Transverse colon (tissue), 4 donors: Measurements from ENCODE around the gene COG5. TPM values are rescaled to one million over a fixed set of nuclear protein-coding genes. Genes with fewer than 3 reads are reported as not detected.

Experiments
- DNase-seq: peaks from one replicate; pipeline ENCODE4 v3.0.0-alpha.2; 2019
- H3K27ac ChIP-seq, 4 donors: fragments of 200-600 bp; sonication (generic); 2 replicates each; pipeline ENCODE4 v1.5.1; 2016 to 2018; ENCODE audit warnings: inconsistent platforms in 4 of 4
- H3K27me3 ChIP-seq: fragments of 200-600 bp; sonication (generic); 2 replicates; pipeline ENCODE4 v1.5.1; 2017; ENCODE audit warnings: inconsistent platforms
- H3K36me3 ChIP-seq, 4 donors: fragments of 200-600 bp; sonication (generic); 2 replicates each; pipeline ENCODE4 v1.5.1; 2017 to 2019; ENCODE audit warnings: inconsistent platforms in 4 of 4
- H3K4me1 ChIP-seq, 4 donors: fragments of 200-600 bp; sonication (generic); 2 replicates each; pipeline ENCODE4 v1.5.1; 2017 to 2020; ENCODE audit warnings: inconsistent platforms in 4 of 4
- H3K4me3 ChIP-seq, 4 donors: fragments of 200-600 bp; sonication (generic); 1 replicate in 1 of 4; 2 replicates in 3 of 4; pipeline versions ENCODE4 v1.5.1 to v1.6.1; 2017 to 2019; ENCODE audit warnings: inconsistent platforms in 4 of 4
- H3K9me3 ChIP-seq, 2 donors: fragments of 200-600 bp; sonication (generic); 2 replicates each; pipeline ENCODE4 v1.5.1; 2017 to 2019; ENCODE audit warnings: inconsistent platforms in 2 of 2
- EP300 ChIP-seq: sonication (generic); formaldehyde crosslinking; IDR thresholded peaks from one replicate; pipeline ENCODE4 v1.6.1; 2017; ENCODE audit warnings: antibody characterized with exemption, low read depth
- POLR2A ChIP-seq: fragments of 450-650 bp; IDR thresholded peaks from one replicate; pipeline ENCODE4 v1.6.1; 2016; ENCODE audit warnings: antibody characterized with exemption, mild to moderate bottlenecking, moderate library complexity
- POLR2AphosphoS5 ChIP-seq, 3 donors: sonication (generic); formaldehyde crosslinking; IDR thresholded peaks; one replicate each; pipeline ENCODE4 v1.6.1; 2016; ENCODE audit warnings: antibody characterized with exemption in 3 of 3
- WGBS, 2 donors: methylation state at CpG; one replicate each; pipeline ENCODE4 v1.1.5; 2018; ENCODE audit warnings: low coverage in 1 of 2; 5-methylcytosine and 5-hydroxymethylcytosine counted together
- in situ Hi-C, 4 donors: fragments of 200-750 bp; cut with MboI; loops; one replicate each; pipeline versions ENCODE4 v1.15.0 to v1.15.1; 2017; ENCODE audit warnings: low sequenced_read_pairs in 3 of 4, low pct_ligation_motif_present in 1 of 4, low pct_unique_long_range_greater_than_20kb in 1 of 4
- intact Hi-C: fragments of 100-400 bp; cut with DNase I; formaldehyde crosslinking; loops from one replicate; pipeline ENCODE4 v1.15.1; 2023; ENCODE audit warnings: low total_unique reads
- total RNA-seq, 4 donors: library from RNA; depleted of rRNA; stranded (reverse); fragments of >200 nt; gene quantifications; one replicate each; pipeline ENCODE4 v1.1.0, GENCODE V29; 2016
- TF ChIP-seq, protein P1 (sequence below), 5 experiments: fragments of 200-600 bp in 3 of 5; fragments of 450-650 bp in 2 of 5; sonication (generic) in 3 of 5; IDR thresholded peaks; 1 replicate in 2 of 5; 2 replicates in 3 of 5; pipeline ENCODE4 v1.5.1; 2016 to 2017; ENCODE audit warnings: antibody characterized with exemption in 5 of 5, inconsistent platforms in 3 of 5, mild to moderate bottlenecking in 2 of 5, moderate library complexity in 1 of 5

Gene COG5
- total RNA-seq, 4 donors from 2014 or later = 15.7 to 48.2 (median 35.7) TPM

DNA sequence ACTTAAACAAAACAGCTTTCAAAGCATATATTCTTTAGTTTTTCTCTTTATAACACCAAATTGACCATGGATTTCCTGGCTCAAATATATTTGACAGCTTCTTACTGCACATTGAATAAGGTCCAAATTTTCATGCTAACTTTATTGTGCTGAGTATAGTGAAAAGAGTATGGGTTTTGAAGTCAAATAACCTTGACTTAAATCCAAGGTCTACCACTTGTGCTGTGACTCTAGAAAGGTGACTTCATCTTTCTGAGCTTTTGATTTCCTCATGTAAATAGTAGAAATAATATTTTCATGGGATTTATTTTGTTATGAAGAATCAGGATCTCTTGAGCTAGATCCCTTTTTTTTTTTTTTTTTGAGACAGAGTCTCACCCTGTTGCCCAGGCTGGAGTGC lies 233.2 kb downstream of the COG5 start:
- Histone ChIP-seq H3K36me3 (no peaks in the 10 kb centered on the region), H3K9me3 (no peaks in the 10 kb centered on the region), H3K4me1 (no peaks in the 10 kb centered on the region), H3K27ac (no peak overlapping the region), H3K27me3 (no peaks in the 10 kb centered on the region), H3K4me3 (no peak overlapping the region)
- in situ Hi-C loops (no loop called here), intact Hi-C loops (no loop called here)
- no peak for DNase-seq
- TF ChIP-seq EP300 (no peak), POLR2A (no peak), POLR2AphosphoS5 (IDR thresholded peaks at IDR 0.05) (no peak)
- TF ChIP-seq, protein P1, sequence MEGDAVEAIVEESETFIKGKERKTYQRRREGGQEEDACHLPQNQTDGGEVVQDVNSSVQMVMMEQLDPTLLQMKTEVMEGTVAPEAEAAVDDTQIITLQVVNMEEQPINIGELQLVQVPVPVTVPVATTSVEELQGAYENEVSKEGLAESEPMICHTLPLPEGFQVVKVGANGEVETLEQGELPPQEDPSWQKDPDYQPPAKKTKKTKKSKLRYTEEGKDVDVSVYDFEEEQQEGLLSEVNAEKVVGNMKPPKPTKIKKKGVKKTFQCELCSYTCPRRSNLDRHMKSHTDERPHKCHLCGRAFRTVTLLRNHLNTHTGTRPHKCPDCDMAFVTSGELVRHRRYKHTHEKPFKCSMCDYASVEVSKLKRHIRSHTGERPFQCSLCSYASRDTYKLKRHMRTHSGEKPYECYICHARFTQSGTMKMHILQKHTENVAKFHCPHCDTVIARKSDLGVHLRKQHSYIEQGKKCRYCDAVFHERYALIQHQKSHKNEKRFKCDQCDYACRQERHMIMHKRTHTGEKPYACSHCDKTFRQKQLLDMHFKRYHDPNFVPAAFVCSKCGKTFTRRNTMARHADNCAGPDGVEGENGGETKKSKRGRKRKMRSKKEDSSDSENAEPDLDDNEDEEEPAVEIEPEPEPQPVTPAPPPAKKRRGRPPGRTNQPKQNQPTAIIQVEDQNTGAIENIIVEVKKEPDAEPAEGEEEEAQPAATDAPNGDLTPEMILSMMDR (IDR thresholded peaks at IDR 0.05) = no peak

DNA sequence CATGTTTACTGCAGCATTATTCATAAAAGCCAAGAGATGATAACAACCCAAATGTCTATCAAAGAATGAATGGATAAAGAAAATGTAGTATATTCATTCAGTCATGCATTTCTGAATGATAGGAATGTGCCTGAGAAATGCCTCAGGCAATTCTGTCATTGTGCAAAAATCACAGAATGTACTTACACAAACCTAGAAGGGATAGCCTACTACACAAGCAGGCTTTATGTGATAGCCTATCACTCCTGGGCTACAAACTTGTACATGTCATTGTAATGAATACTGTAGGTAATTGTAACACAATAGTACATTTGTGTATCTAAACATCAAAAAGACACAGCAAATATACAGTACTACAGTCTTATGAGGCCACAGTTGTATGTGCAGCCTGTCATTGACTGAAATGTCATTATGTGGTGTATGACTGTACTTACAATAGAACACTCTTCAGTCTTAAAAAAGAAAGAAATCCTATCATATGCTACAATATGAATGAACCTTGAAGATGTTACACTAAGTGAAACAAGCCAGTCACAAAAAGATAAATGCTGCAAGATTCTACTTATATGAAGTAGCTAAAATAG lies 235.6 kb downstream of the COG5 start:
- TF ChIP-seq POLR2A (no peak), POLR2AphosphoS5 (IDR thresholded peaks at IDR 0.05) (no peak)
- in situ Hi-C loops (no loop called here), intact Hi-C loops (no loop called here)
- no peaks in the 10 kb centered on the region for H3K27me3 ChIP-seq
- no peak overlapping the region for H3K27ac ChIP-seq
- no peaks in the 10 kb centered on the region for H3K9me3 ChIP-seq
- DNase-seq = no peak
- no peaks in the 10 kb centered on the region for H3K4me1 ChIP-seq
- H3K36me3 ChIP-seq = peaks cover 0 to 3% (median 0%) of the 10 kb centered on the region in 4 donors
- H3K4me3 ChIP-seq = no peak overlapping the region

DNA sequence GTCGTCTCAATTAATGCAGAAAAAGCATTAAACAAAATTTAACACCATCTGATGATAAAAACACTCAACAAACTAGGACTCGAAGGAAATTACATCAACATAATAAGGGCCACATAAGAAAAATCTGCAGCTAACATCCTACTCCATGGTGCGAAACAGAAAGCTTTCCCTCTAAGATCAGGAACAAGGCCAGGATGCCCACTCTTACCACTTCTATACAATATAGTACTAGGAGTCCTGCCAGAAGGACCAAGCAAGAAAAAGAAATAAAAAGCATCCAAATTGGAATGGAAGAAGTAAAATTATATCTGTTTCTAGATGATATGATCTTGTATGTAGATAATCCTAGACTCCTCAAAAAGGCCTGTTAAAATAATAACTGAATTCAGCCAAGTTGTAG lies 237.7 kb downstream of the COG5 start:
- in situ Hi-C loops = no loop called here
- no peak for TF ChIP-seq EP300
- no peak for TF ChIP-seq POLR2AphosphoS5 (IDR thresholded peaks at IDR 0.05)
- TF ChIP-seq, protein P1 (IDR thresholded peaks at IDR 0.05) = no peak
- TF ChIP-seq POLR2A = no peak
- H3K9me3 ChIP-seq = no peaks in the 10 kb centered on the region

DNA sequence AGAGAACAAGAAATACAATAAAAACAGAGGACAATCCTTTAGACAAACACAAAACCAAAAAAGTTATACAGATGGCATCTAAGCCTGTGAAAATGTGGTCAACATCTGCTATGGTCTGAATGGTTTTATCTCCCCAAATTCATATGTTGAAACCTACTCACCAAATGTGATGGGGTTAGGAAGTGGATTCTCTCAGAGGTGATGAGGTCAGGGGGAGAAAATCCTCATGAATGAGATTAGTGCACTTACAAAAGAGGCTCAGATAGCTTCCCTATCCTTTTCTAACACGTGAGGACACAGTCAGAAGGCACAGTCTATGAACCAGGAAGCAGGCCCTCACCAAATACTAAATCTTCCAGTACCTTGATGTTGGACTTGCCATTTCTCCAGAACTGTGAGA lies 241.7 kb downstream of the COG5 start:
- Histone ChIP-seq H3K4me1 (peaks cover 0 to 4% (median 0%) of the 10 kb centered on the region in 4 donors), H3K4me3 (no peak overlapping the region), H3K36me3 (peaks cover 0 to 3% (median 0%) of the 10 kb centered on the region in 4 donors), H3K27me3 (no peaks in the 10 kb centered on the region), H3K9me3 (no peaks in the 10 kb centered on the region), H3K27ac (no peak overlapping the region)
- 67 to 78% methylated on average over 1 of the region's 1 CpG for WGBS, 2 donors
- DNase-seq = no peak
- in situ Hi-C loops (no loop called here), intact Hi-C loops (no loop called here)
- no peak for TF ChIP-seq EP300
- TF ChIP-seq POLR2AphosphoS5 (IDR thresholded peaks at IDR 0.05) = no peak
- no peak for TF ChIP-seq POLR2A
- TF ChIP-seq, protein P1 (IDR thresholded peaks at IDR 0.05) = no peak

More for the DNA sequence above, 237.7 kb downstream of the COG5 start:
- WGBS, 2 donors = 90% methylated on average over 2 to 3 of the region's 3 CpGs
- H3K27ac ChIP-seq = no peak overlapping the region
- no peak for DNase-seq
- peaks cover 0 to 3% (median 0%) of the 10 kb centered on the region in 4 donors for H3K36me3 ChIP-seq
- H3K27me3 ChIP-seq = no peaks in the 10 kb centered on the region
- H3K4me1 ChIP-seq = no peaks in the 10 kb centered on the region
- no peak overlapping the region for H3K4me3 ChIP-seq
- intact Hi-C loops = no loop called here

DNA sequence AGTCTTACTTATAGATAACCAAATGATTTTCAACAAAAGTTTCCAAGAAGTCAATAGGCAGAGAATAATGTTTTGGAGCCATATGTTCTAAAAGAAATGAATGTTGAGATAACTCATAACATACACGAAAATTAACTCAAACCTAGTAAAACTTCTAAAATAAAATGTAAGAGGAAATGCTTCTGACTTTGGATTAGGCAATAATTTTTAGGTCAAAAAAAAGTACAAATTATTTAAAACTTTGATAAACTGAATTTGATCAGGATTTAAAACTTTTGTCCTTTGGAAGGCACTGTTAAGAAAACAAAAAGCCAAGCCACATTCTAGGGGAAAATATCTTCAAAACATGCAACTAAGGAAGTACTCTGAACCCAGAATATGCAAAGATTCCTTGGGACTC lies 242.1 kb downstream of the COG5 start:
- no peak overlapping the region for H3K27ac ChIP-seq
- peaks cover 0 to 3% (median 0%) of the 10 kb centered on the region in 4 donors for H3K36me3 ChIP-seq
- H3K9me3 ChIP-seq = no peaks in the 10 kb centered on the region
- peaks cover 0 to 4% (median 0%) of the 10 kb centered on the region in 4 donors for H3K4me1 ChIP-seq
- in situ Hi-C loops = no loop called here
- TF ChIP-seq POLR2AphosphoS5 (IDR thresholded peaks at IDR 0.05) = no peak
- H3K27me3 ChIP-seq = no peaks in the 10 kb centered on the region
- DNase-seq = no peak
- intact Hi-C loops = no loop called here
- H3K4me3 ChIP-seq = no peak overlapping the region
- WGBS, 2 donors = 85 to 86% methylated on average over 1 of the region's 1 CpG
